Stomach (tissue), 9 donors: ENCODE results near the gene EPYC. TPM values are rescaled to one million over a fixed set of nuclear protein-coding genes. Genes with fewer than 3 reads are reported as not detected.
A peak's percentile ranks its signal among the peaks of the same experiment; 100 is the strongest.

Experiments used
- DNase-seq, 2 donors: peaks; one replicate each; pipeline versions ENCODE4 v3.0.0 to v3.0.0-alpha.2; 2013 to 2019
- H3K27ac ChIP-seq, 5 donors: fragments of 200-600 bp in 4 of 5; sonication (generic) in 4 of 5; one replicate each; pipeline ENCODE4 v1.5.1; 2013 to 2019; ENCODE audit warnings: mild to moderate bottlenecking in 1 of 5, moderate library complexity in 1 of 5
- H3K27me3 ChIP-seq, 3 donors: fragments of 200-600 bp; sonication (generic); one replicate each; pipeline ENCODE4 v1.5.1; 2017 to 2019; ENCODE audit warnings: mixed run types in 1 of 3
- H3K36me3 ChIP-seq, 4 donors: fragments of 200-600 bp; sonication (generic); 1 replicate in 3 of 4; 2 replicates in 1 of 4; pipeline ENCODE4 v1.5.1; 2016 to 2019
- H3K4me1 ChIP-seq, 4 donors: fragments of 200-600 bp; sonication (generic); one replicate each; pipeline ENCODE4 v1.5.1; 2016 to 2019
- H3K4me3 ChIP-seq, 4 donors: fragments of 200-600 bp; sonication (generic) in 3 of 4; one replicate each; pipeline ENCODE4 v1.5.1; 2016 to 2019; ENCODE audit warnings: mild to moderate bottlenecking in 1 of 4
- H3K9me3 ChIP-seq, 4 donors: fragments of 200-600 bp; sonication (generic); one replicate each; pipeline ENCODE4 v1.5.1; 2016 to 2019
- EP300 ChIP-seq: sonication (generic); formaldehyde crosslinking; IDR thresholded peaks from one replicate; pipeline ENCODE4 v1.6.1; 2017; ENCODE audit warnings: antibody characterized with exemption
- POLR2A ChIP-seq, 4 donors: fragments of 450-650 bp; IDR thresholded peaks; one replicate each; pipeline ENCODE4 v1.6.1; 2016; ENCODE audit warnings: antibody characterized with exemption in 4 of 4, control low read depth in 2 of 4, mild to moderate bottlenecking in 1 of 4, moderate library complexity in 1 of 4
- POLR2AphosphoS5 ChIP-seq, 3 donors: sonication (generic); formaldehyde crosslinking; IDR thresholded peaks; one replicate each; pipeline ENCODE4 v1.6.1; 2016; ENCODE audit warnings: antibody characterized with exemption in 3 of 3
- WGBS, 5 donors: extraction: QIAGEN DNeasy Blood & Tissue Kit in 3 of 5; methylation state at CpG; one replicate each; pipeline versions ENCODE4 v1.1.5 to v1.1.7; 2013 to 2018; 5-methylcytosine and 5-hydroxymethylcytosine counted together
- intact Hi-C: fragments of 100-400 bp; cut with DNase I; formaldehyde crosslinking; loops from one replicate; pipeline ENCODE4 v1.15.1; 2023; ENCODE audit warnings: low total_unique reads
- polyA plus RNA-seq, 3 donors: library from polyadenylated mRNA; stranded (reverse); fragments of 200-250 nt; gene quantifications; one replicate each; pipeline ENCODE4 v1.2.3, GENCODE V29; 2013
- total RNA-seq, 5 donors: library from RNA; depleted of rRNA; stranded (reverse); fragments of >200 nt; gene quantifications; one replicate each; pipeline versions ENCODE4 v1.1.0 to v1.2.3, GENCODE V29; 2014 to 2016
- TF ChIP-seq, protein P1 (sequence below), 7 experiments: fragments of 450-650 bp in 4 of 7; fragments of 200-600 bp in 3 of 7; sonication (generic) in 3 of 7; IDR thresholded peaks; one replicate each; pipeline ENCODE4 v1.5.1; 2016 to 2019; ENCODE audit warnings: antibody characterized with exemption in 7 of 7, control low read depth in 2 of 7, mild to moderate bottlenecking in 1 of 7
- donor health status: healthy with polysubstance abuse.
- donor health status: Bipolar disorder and iron deficiency.
- donor health status: healthy.

The EPYC gene
- total and polyA plus RNA-seq, 8 donors, result not detected

DNA sequence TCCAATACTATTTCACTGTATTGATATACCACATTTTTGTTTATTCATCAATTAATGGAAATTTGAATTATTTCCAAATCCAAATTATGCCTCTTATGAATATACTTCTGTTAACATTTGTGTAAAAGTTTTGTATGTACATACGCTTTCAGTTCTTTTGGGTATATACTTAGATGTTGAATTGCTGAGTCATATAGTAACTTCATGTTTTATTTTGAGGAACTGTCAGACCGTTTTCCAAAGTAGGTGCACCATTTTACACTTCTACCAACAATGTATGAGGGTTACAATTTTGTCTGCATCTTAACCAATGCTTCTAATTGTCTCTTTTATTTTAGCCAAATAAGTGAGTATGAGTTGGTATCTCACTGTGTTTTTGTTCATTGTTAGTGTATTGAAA is 39.6 kb downstream of the EPYC start:
- 69 to 82% (median 80%) methylated on average over 2 of the region's 2 CpGs for WGBS, 5 donors
- Histone ChIP-seq H3K36me3 (no peaks in the 10 kb centered on the region), H3K4me1 (no peaks in the 10 kb centered on the region), H3K9me3 (no peaks in the 10 kb centered on the region), H3K27ac (no peak overlapping the region), H3K27me3 (no peaks in the 10 kb centered on the region), H3K4me3 (no peak overlapping the region)
- TF ChIP-seq POLR2AphosphoS5 (IDR thresholded peaks at IDR 0.05) (no peak), EP300 (no peak), POLR2A (IDR thresholded peaks at IDR 0.05) (no peak)
- TF ChIP-seq, protein P1, sequence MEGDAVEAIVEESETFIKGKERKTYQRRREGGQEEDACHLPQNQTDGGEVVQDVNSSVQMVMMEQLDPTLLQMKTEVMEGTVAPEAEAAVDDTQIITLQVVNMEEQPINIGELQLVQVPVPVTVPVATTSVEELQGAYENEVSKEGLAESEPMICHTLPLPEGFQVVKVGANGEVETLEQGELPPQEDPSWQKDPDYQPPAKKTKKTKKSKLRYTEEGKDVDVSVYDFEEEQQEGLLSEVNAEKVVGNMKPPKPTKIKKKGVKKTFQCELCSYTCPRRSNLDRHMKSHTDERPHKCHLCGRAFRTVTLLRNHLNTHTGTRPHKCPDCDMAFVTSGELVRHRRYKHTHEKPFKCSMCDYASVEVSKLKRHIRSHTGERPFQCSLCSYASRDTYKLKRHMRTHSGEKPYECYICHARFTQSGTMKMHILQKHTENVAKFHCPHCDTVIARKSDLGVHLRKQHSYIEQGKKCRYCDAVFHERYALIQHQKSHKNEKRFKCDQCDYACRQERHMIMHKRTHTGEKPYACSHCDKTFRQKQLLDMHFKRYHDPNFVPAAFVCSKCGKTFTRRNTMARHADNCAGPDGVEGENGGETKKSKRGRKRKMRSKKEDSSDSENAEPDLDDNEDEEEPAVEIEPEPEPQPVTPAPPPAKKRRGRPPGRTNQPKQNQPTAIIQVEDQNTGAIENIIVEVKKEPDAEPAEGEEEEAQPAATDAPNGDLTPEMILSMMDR (IDR thresholded peaks at IDR 0.05), result no peak
- DNase-seq, result no peak
- intact Hi-C loops, result no loop called here

DNA sequence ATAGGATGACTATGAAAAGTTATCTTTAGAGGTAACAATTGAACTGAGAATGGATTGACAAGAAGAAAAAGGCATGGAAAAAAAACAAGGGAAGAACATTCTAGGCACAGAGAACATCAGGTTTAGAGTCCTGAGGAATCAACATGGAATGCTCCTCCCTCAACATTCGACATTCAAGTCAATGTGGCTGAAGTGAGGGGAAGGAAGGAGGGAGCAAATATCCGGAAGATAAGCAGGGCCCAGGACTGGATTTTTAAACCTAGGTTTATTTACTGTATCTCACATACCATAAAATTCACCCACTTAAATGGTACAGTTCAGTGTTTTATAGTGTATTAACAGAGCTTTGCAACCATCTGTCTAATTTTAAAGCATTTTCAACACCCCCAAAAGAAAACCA is 40.2 kb downstream of the EPYC start:
- Histone ChIP-seq H3K4me1 (no peaks in the 10 kb centered on the region), H3K27me3 (no peaks in the 10 kb centered on the region), H3K36me3 (no peaks in the 10 kb centered on the region), H3K4me3 (no peak overlapping the region), H3K9me3 (no peaks in the 10 kb centered on the region), H3K27ac (no peak overlapping the region)
- no peak for TF ChIP-seq EP300
- no peak for DNase-seq
- 20 to 47% (median 36%) methylated on average over 2 of the region's 2 CpGs for WGBS, 5 donors
- intact Hi-C loops, result no loop called here

DNA sequence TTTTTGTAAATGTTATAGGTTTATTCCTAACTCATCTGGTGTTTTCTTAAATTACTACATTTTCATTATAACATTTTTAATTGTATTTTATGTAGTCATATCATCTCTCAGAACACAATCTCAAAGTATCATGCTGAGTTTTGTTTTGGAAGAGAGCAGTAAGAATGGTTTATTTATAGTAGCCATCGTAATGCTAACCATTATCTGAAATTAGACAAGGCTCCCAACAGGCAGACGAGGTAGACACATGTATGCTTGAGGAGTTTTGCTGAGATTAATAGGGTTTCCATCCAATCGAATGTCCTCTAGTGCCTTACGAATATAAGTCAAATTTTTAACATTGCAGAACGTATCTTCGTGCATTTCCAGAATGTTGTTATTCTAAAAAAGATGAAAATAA is 40.8 kb downstream of the EPYC start:
- Histone ChIP-seq H3K9me3 (no peaks in the 10 kb centered on the region), H3K27ac (no peak overlapping the region), H3K27me3 (no peaks in the 10 kb centered on the region), H3K4me3 (no peak overlapping the region), H3K4me1 (no peaks in the 10 kb centered on the region), H3K36me3 (no peaks in the 10 kb centered on the region)
- 75 to 86% (median 78%) methylated on average over 6 of the region's 6 CpGs for WGBS, 5 donors
- no peak for DNase-seq
- intact Hi-C loops, result no loop called here
- TF ChIP-seq POLR2AphosphoS5 (IDR thresholded peaks at IDR 0.05) (no peak), POLR2A (IDR thresholded peaks at IDR 0.05) (no peak), EP300 (no peak)
- TF ChIP-seq, protein P1 (IDR thresholded peaks at IDR 0.05), result no peak

DNA sequence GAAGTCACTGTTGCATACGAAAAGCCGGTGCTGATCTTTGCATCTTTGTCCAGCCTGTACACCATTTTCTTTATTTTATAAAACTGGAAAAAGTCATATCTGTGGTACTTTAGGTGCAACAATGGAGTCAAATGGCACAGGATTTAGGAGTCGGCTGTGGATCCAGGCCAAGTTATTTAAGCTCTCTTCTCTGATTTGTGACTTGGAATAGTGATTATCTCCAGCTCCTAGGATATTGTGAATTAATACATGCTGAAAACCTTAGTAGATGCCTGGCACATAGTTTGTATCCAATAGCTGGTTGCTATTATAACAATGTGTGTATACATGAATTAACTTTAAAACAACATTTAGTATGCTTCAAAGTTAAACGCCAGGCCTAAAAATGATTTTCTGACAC is 43.6 kb downstream of the EPYC start:
- H3K9me3 ChIP-seq, result no peaks in the 10 kb centered on the region
- 77 to 90% (median 85%) methylated on average over 4 of the region's 4 CpGs for WGBS, 5 donors
- H3K27me3 ChIP-seq, result no peaks in the 10 kb centered on the region
- no peak overlapping the region for H3K27ac ChIP-seq
- H3K36me3 ChIP-seq, result no peaks in the 10 kb centered on the region
- no peaks in the 10 kb centered on the region for H3K4me1 ChIP-seq
- H3K4me3 ChIP-seq, result no peak overlapping the region
- intact Hi-C loops, result no loop called here
- TF ChIP-seq POLR2AphosphoS5 (IDR thresholded peaks at IDR 0.05) (no peak), EP300 (no peak), POLR2A (IDR thresholded peaks at IDR 0.05) (no peak)
- TF ChIP-seq, protein P1 (IDR thresholded peaks at IDR 0.05), result no peak
- DNase-seq, result no peak

DNA sequence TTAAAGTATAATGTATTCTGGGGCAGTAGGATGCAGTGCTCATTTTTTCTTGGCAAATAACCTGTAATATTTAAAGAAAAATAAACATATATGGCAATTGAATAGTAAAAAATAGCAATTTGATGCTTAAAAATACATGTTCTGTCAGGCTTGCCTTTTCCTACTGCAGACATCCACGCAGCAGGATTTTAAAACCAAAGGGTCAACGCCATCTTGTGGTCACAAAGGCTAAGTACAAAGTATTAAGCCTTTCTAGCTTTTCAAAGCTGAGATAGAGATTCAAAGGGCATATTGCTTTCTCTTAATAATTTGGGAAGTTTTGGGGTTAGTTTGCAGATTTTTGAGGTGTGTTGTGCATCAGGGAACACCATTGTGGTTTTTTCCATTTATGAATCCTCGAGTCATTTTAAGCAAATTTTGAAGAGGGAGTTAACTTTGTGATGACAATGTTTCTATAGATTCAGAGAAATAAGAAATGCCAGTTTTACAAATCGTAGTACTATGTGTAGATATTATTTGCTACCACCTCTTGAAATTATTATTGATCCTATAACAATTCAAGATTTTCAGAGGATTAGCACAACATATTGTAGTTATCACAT is 45.1 kb downstream of the EPYC start:
- Histone ChIP-seq H3K27me3 (no peaks in the 10 kb centered on the region), H3K4me1 (no peaks in the 10 kb centered on the region), H3K27ac (no peak overlapping the region), H3K9me3 (no peaks in the 10 kb centered on the region), H3K36me3 (no peaks in the 10 kb centered on the region), H3K4me3 (no peak overlapping the region)
- TF ChIP-seq, protein P1 (IDR thresholded peaks at IDR 0.05), result peak in 5 of 7 experiments; percentile 42 to 53 (median 44)
- TF ChIP-seq EP300, result no peak
- DNase-seq, result peak in 1 of 2 donors; percentile 80
- WGBS, 5 donors, result 1 to 8% (median 3%) methylated on average over 4 of the region's 4 CpGs
- intact Hi-C loops, result no loop called here
